DOHH2 (cell line): ENCODE measurements around the gene CIAO2A.

Source experiments
- H3F3A ChIP-seq: fragments of 200-600 bp; sonication (generic), shearing (Covaris generic); 2 replicates; pipeline ENCODE4 v1.6.0; 2016; ENCODE audit warnings: antibody characterized with exemption, mild to moderate bottlenecking; ENCODE audit not compliant: control insufficient read depth, insufficient read depth
- H3K27ac ChIP-seq: fragments of 200-600 bp; sonication (generic); 2 replicates; pipeline ENCODE4 v1.5.1; 2014; ENCODE audit warnings: low read depth, mild to moderate bottlenecking, low read length, moderate library complexity
- H3K27me3 ChIP-seq: fragments of 200-600 bp; sonication (generic); 2 replicates; pipeline ENCODE4 v1.6.1; 2014; ENCODE audit warnings: mild to moderate bottlenecking, low read length, mixed read lengths; ENCODE audit not compliant: control insufficient read depth
- H3K36me3 ChIP-seq: fragments of 200-600 bp; sonication (generic); 2 replicates; pipeline ENCODE4 v1.6.1; 2014; ENCODE audit warnings: mild to moderate bottlenecking, low read length, moderate library complexity, mixed read lengths; ENCODE audit not compliant: control insufficient read depth
- H3K4me1 ChIP-seq: fragments of 200-600 bp; sonication (generic); 2 replicates; pipeline ENCODE4 v1.6.1; 2014; ENCODE audit warnings: mild to moderate bottlenecking, low read length, mixed read lengths; ENCODE audit not compliant: control insufficient read depth
- H3K4me2 ChIP-seq: fragments of 200-600 bp; sonication (generic); 2 replicates; pipeline ENCODE4 v1.6.0; 2014; ENCODE audit warnings: mild to moderate bottlenecking, low read length, moderate library complexity
- H3K4me3 ChIP-seq: fragments of 200-600 bp; sonication (generic); 2 replicates; pipeline ENCODE4 v1.5.1; 2014; ENCODE audit warnings: mild to moderate bottlenecking, low read length, mixed read lengths
- H3K79me2 ChIP-seq: fragments of 200-600 bp; sonication (generic); 2 replicates; pipeline ENCODE4 v1.6.1; 2014; ENCODE audit warnings: mild to moderate bottlenecking, low read length, mixed read lengths; ENCODE audit not compliant: control insufficient read depth
- H3K9me2 ChIP-seq: fragments of 200-600 bp; sonication (generic); replicated peaks from 2 replicates; pipeline ENCODE4 v1.6.1; 2014; ENCODE audit warnings: mild to moderate bottlenecking, low read length, mixed read lengths; ENCODE audit not compliant: control insufficient read depth
- H3K9me3 ChIP-seq: fragments of 200-600 bp; sonication (generic); 2 replicates; pipeline ENCODE4 v1.6.1; 2014; ENCODE audit warnings: antibody characterized with exemption, low read length, mixed read lengths; ENCODE audit not compliant: control insufficient read depth, insufficient read depth
- H4K20me1 ChIP-seq: fragments of 200-600 bp; sonication (generic); 2 replicates; pipeline ENCODE4 v1.6.0; 2014; ENCODE audit warnings: low read depth, mild to moderate bottlenecking, antibody characterized with exemption, low read length, moderate library complexity; ENCODE audit not compliant: control insufficient read depth, insufficient read depth
- CTCF ChIP-seq: fragments of 200-600 bp; sonication (generic); IDR thresholded peaks from one replicate; pipeline ENCODE4 v1.5.1; 2014; ENCODE audit warnings: antibody characterized with exemption, mild to moderate bottlenecking, low read depth, low read length; ENCODE audit not compliant: poor library complexity, severe bottlenecking
- EZH2phosphoT487 ChIP-seq: fragments of 200-600 bp; sonication (generic); IDR thresholded peaks from 2 replicates; pipeline ENCODE4 v1.6.1; 2017; ENCODE audit warnings: borderline replicate concordance, mild to moderate bottlenecking, antibody characterized with exemption, low read length, moderate library complexity, mixed read lengths

CIAO2A gene

GRCh38 chr15:64138331-64138941 is 44.8 kb upstream of the CIAO2A start:
- Histone ChIP-seq H3K27me3 (no peaks in the 10 kb centered on the region), H3K36me3 (peaks cover 50% of the 10 kb centered on the region), H3K4me2 (no peak overlapping the region), H3K4me3 (no peak overlapping the region), H4K20me1 (no peaks in the 10 kb centered on the region), H3K9me3 (no peaks in the 10 kb centered on the region), H3K9me2 (no peaks in the 10 kb centered on the region), H3K27ac (no peak overlapping the region), H3F3A (no peaks in the 10 kb centered on the region), H3K79me2 (no peaks in the 10 kb centered on the region), H3K4me1 (peaks cover 5% of the 10 kb centered on the region)
- no peak for TF ChIP-seq EZH2phosphoT487
- TF ChIP-seq CTCF, result no peak

GRCh38 chr15:64137226-64137833 is 43.7 kb upstream of the CIAO2A start:
- no peaks in the 10 kb centered on the region for H3K9me2 ChIP-seq
- no peaks in the 10 kb centered on the region for H3F3A ChIP-seq
- H3K4me3 ChIP-seq, result no peak overlapping the region
- H3K79me2 ChIP-seq, result no peaks in the 10 kb centered on the region
- no peaks in the 10 kb centered on the region for H3K9me3 ChIP-seq
- TF ChIP-seq CTCF (no peak), EZH2phosphoT487 (no peak)
- H3K4me1 ChIP-seq, result no peaks in the 10 kb centered on the region
- peaks cover 54% of the 10 kb centered on the region for H3K36me3 ChIP-seq
- no peaks in the 10 kb centered on the region for H3K27me3 ChIP-seq
- no peak overlapping the region for H3K27ac ChIP-seq
- H3K4me2 ChIP-seq, result no peak overlapping the region
- H4K20me1 ChIP-seq, result no peaks in the 10 kb centered on the region

- Histone ChIP-seq H3K4me2 (no peak overlapping the region), H3K9me2 (no peaks in the 10 kb centered on the region), H3K27ac (no peak overlapping the region), H3F3A (no peaks in the 10 kb centered on the region), H4K20me1 (no peaks in the 10 kb centered on the region), H3K4me1 (no peaks in the 10 kb centered on the region), H3K27me3 (no peaks in the 10 kb centered on the region), H3K36me3 (peaks cover 64% of the 10 kb centered on the region), H3K9me3 (no peaks in the 10 kb centered on the region), H3K4me3 (no peak overlapping the region), H3K79me2 (no peaks in the 10 kb centered on the region)
- TF ChIP-seq EZH2phosphoT487 (no peak), CTCF (no peak)
Measured at GRCh38 chr15:64136347-64136746, 42.7 kb upstream of the CIAO2A start.
